Measurements from ENCODE around the gene ZSCAN31.

DNA sequence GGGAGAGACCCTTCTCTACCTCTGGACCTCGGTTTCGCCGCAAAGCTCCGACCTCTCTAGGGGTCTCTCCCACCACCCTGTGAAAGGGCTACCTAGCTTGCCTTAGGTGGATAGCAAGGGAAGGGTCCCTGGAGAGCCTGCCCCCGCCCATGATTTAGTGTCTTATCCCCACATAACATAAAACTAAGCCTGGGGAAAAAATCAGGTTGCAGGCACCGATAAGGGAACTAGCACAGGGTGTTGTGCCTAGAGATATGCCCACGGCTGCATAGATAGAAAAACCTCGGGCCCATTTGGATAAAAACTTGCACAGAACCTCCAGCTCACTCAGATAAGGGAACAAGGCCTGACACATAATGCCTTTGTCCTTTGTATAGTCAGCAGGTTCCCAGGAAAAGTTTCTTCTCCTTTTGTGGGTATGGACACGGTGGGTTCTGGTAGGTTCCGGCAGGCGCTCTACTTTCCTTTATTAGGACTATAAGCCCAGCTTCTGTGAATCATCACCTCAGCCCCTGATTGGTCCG, 846 bp downstream of the ZSCAN31 start:
- TF ChIP-seq POLR2A (IDR thresholded peaks at IDR 0.05) (no peak), EP300 (IDR thresholded peaks at IDR 0.05) (no peak)
- TF ChIP-seq, protein P1, sequence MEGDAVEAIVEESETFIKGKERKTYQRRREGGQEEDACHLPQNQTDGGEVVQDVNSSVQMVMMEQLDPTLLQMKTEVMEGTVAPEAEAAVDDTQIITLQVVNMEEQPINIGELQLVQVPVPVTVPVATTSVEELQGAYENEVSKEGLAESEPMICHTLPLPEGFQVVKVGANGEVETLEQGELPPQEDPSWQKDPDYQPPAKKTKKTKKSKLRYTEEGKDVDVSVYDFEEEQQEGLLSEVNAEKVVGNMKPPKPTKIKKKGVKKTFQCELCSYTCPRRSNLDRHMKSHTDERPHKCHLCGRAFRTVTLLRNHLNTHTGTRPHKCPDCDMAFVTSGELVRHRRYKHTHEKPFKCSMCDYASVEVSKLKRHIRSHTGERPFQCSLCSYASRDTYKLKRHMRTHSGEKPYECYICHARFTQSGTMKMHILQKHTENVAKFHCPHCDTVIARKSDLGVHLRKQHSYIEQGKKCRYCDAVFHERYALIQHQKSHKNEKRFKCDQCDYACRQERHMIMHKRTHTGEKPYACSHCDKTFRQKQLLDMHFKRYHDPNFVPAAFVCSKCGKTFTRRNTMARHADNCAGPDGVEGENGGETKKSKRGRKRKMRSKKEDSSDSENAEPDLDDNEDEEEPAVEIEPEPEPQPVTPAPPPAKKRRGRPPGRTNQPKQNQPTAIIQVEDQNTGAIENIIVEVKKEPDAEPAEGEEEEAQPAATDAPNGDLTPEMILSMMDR (IDR thresholded peaks at IDR 0.05) = no peak
